ENCODE measurements around the gene SPATA20.

SPATA20 gene

DNA sequence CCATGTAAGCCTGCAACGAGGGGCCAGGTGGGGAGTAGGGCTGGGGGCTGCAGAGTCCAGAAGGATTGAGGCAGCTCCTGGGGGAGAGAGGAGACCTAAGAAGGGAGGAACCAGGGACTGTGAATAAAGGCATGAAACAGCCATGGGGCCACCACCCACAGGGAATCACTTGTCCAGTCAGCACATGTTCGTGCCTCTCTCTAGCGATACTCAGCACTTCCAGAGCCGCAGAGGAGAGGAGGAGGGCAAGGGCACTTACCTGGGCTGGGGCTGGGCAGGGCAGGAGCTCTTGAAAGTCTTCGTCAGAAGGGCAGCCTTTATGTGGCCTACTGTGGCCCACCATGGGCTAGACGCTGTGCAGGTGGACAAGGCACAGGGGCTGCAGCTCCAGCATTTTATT, 37.8 kb downstream of the SPATA20 start:
- peak; percentile 60 for DNase-seq (ENCODE audit: low read depth)
- H3K4me3 ChIP-seq (ENCODE audit: low read length) = no peak overlapping the region

DNA sequence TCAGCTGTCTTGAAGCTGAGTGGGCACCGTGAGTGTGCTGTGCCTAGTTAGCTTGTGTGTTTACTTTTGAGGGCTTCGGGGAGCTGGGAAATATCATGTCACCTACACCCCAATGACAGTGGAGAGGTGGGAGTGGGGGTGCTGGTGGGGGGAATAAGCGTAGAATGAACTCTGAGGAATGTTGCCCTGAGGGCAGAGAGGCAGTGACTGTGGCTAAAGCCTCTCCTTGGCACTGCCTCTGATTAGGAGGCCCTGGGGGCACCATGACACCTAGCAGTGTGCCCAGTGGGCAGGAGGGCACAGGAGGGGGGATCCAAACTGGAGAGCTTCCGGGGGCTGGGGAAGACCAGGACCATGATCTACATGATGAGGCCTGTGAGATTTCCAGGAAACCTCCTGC, 38.4 kb downstream of the SPATA20 start:
- DNase-seq (ENCODE audit: low read depth) = peak; percentile 13
- no peak overlapping the region for H3K4me3 ChIP-seq (ENCODE audit: low read length)
- TF ChIP-seq, protein P1, sequence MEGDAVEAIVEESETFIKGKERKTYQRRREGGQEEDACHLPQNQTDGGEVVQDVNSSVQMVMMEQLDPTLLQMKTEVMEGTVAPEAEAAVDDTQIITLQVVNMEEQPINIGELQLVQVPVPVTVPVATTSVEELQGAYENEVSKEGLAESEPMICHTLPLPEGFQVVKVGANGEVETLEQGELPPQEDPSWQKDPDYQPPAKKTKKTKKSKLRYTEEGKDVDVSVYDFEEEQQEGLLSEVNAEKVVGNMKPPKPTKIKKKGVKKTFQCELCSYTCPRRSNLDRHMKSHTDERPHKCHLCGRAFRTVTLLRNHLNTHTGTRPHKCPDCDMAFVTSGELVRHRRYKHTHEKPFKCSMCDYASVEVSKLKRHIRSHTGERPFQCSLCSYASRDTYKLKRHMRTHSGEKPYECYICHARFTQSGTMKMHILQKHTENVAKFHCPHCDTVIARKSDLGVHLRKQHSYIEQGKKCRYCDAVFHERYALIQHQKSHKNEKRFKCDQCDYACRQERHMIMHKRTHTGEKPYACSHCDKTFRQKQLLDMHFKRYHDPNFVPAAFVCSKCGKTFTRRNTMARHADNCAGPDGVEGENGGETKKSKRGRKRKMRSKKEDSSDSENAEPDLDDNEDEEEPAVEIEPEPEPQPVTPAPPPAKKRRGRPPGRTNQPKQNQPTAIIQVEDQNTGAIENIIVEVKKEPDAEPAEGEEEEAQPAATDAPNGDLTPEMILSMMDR (IDR thresholded peaks at IDR 0.05; ENCODE audit: insufficient read depth, low read depth, low read length, missing control alignments) = no peak

More for the DNA sequence above, 37.8 kb downstream of the SPATA20 start:
- TF ChIP-seq, protein P1 (IDR thresholded peaks at IDR 0.05; ENCODE audit: insufficient read depth, low read depth, low read length, missing control alignments) = no peak

DNA sequence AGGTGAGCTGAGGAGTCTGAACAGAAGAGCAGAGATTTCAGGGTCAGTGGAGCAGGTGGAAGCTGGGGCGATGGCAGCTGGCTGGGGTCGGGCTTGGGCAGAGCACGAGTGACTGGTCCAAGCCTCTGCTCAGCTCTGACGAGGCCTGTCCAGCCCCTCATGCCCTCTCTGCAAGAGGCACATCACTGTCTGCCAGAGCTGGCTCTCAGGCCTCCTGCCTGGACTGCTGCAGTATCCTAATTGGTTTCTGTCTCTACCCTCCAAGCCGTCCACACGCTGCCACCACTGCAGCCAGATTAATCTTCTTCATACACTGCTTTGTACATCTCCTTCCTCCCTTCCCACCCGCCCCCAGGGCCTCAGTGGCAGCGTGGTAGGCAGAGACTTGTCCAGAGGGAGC, 38.9 kb downstream of the SPATA20 start:
- TF ChIP-seq, protein P1 (IDR thresholded peaks at IDR 0.05; ENCODE audit: insufficient read depth, low read depth, low read length, missing control alignments) = no peak
- no peak for DNase-seq (ENCODE audit: low read depth)
- no peak overlapping the region for H3K4me3 ChIP-seq (ENCODE audit: low read length)

DNA sequence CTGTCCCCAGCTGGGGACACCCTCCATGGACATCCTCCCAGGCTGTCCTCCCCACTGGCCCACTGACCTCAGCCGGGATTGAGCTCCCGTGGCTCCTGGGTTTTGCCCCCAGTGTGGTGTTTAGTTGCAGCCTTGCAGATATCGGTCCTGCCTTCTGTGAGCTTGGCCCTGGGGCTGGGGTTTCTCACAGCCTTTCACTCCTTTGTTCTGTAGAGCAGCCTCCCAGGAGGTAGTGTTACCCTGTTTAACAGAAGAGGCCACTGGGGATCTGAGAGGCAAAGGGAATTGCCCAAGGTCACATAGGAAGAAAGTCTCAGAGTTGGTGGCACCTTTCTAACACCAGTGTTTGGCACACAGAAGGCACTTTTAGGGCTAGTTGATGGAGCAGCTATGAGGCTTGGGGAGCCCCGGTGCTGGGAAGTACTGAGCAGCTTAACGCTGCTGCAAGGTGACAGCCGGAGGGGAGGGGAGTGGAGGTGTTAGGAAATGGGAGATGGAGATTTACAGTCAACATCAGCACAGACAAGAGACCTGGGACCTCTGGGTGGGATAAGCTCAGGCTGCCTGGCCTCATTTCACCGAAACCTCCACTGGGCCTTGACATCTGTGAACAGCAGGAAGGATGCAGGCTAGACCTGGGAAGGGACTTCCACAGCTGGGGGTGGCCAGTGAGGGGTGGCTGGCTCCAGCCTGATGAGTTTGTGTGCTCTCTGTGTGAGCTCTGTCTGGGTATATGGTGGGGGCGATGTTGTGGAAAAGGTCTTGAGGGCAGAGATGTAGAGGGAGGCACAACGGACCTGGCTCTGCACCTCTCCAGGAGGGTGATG, 39.7 kb downstream of the SPATA20 start:
- TF ChIP-seq, protein P1 (IDR thresholded peaks at IDR 0.05; ENCODE audit: insufficient read depth, low read depth, low read length, missing control alignments) = no peak
- no peak overlapping the region for H3K4me3 ChIP-seq (ENCODE audit: low read length)
- no peak for DNase-seq (ENCODE audit: low read depth)

DNA sequence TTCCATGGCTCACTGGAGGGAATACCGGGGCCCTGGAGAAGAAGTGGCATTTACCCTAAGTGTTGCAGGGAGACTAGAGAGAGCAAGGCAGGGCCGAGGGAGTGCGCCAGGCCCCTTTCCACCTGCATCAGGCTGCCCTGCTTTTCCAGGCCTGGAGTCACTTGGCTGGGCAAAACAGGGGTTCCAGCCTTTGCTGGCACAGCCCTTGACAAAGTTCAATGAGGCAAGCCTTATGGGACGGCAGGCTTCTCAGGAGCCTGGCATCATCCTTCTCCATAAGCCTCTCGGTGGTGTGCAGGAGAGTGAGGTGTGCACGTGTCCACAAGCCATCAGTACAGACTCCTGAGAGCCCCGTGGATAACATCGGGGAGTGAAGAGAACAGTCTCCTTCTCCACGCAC, 40.6 kb downstream of the SPATA20 start:
- no peak for DNase-seq (ENCODE audit: low read depth)
- TF ChIP-seq, protein P1 (IDR thresholded peaks at IDR 0.05; ENCODE audit: insufficient read depth, low read depth, low read length, missing control alignments) = no peak
- no peak overlapping the region for H3K4me3 ChIP-seq (ENCODE audit: low read length)

DNA sequence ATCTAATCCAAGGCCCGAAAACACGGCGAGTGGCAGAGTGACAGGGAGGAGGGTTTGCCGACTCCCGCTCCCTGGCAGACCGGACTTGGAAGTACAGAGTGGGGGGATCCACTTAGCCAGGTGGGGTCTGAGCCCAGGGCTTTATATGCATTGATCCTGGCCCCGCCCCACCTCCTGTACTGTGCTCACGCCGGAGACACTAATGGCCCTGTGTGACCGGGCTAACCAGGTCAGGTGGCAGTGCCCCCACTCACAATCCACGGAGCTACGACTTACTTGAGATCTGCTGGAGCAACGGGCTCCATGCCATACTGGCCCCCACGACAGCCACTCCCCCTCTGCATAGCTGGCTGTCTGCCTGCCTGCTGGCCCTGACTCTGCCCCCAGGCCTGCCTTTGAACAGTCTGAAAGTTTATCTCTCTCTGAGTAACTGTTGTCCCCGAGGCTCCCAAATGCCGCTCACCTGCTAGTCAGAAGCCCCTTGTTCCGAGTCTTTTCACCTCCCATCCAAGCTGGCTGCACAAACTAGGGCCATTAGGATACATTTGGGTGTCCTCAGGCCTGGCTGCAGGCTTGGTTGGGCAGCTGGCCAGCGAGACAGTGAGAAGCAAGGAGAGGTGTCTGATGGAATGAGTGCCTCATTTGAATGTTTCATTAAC, 41.5 kb downstream of the SPATA20 start:
- no peak overlapping the region for H3K4me3 ChIP-seq (ENCODE audit: low read length)
- TF ChIP-seq, protein P1 (IDR thresholded peaks at IDR 0.05; ENCODE audit: insufficient read depth, low read depth, low read length, missing control alignments) = no peak
- DNase-seq (ENCODE audit: low read depth) = no peak
